ENCODE measurements around the gene PCDHGB2.
"Not testable (repeated sequence)": the region's sequence is repeated elsewhere in the genome, so short reads cannot be mapped to it uniquely, and the experiment has no call there.

Gene PCDHGB2

GRCh38 chr5:141387557-141388311 is 27.9 kb downstream of the PCDHGB2 start, which contains the start of gene PCDHGB4:
Gene PCDHGB4 (plus strand): TSS chr5:141387698. CDS start chr5:141387885, 187 bp downstream.
- DNase-seq = peak; percentile 44

- DNase-seq = no peak
Observed at GRCh38 chr5:141388661-141389060, 28.9 kb downstream of the PCDHGB2 start.

- DNase-seq = no peak
Observed at GRCh38 chr5:141389153-141390042, 29.6 kb downstream of the PCDHGB2 start.

- no peak for DNase-seq
Observed at GRCh38 chr5:141392429-141393198, 32.8 kb downstream of the PCDHGB2 start, which contains the start of gene PCDHGA8. Gene PCDHGA8 (plus strand): TSS chr5:141392633. CDS start chr5:141392814, 181 bp downstream.

- no peak for DNase-seq
Observed at GRCh38 chr5:141393267-141393666, 33.5 kb downstream of the PCDHGB2 start.

- not testable (repeated sequence) for DNase-seq
Observed at GRCh38 chr5:141394401-141395187, 34.8 kb downstream of the PCDHGB2 start.

- peak; percentile 60 for DNase-seq
Observed at GRCh38 chr5:141397756-141398551, 38.2 kb downstream of the PCDHGB2 start, which contains the start of gene PCDHGB5. Gene PCDHGB5 (plus strand): TSS chr5:141397947. CDS start chr5:141398128, 181 bp downstream.

GRCh38 chr5:141398608-141399007 is 38.8 kb downstream of the PCDHGB2 start:
- no peak for DNase-seq

- DNase-seq = no peak
Observed at GRCh38 chr5:141399555-141400258, 39.9 kb downstream of the PCDHGB2 start.

- DNase-seq = peak; percentile 37
Observed at GRCh38 chr5:141402553-141403243, 42.9 kb downstream of the PCDHGB2 start, which contains the start of gene PCDHGA9. Gene PCDHGA9 (plus strand): TSS chr5:141402778. CDS start chr5:141402953, 175 bp downstream.

GRCh38 chr5:141403387-141403786 is 43.6 kb downstream of the PCDHGB2 start:
- no peak for DNase-seq

GRCh38 chr5:141407790-141408505 is 48.2 kb downstream of the PCDHGB2 start, which contains the start of gene PCDHGB6:
Gene PCDHGB6 (plus strand): TSS chr5:141408021. CDS start chr5:141408203, 182 bp downstream.
- peak; percentile 64 for DNase-seq

GRCh38 chr5:141409598-141410306 is 50.0 kb downstream of the PCDHGB2 start:
- DNase-seq = no peak

GRCh38 chr5:141411575-141411974 is 51.8 kb downstream of the PCDHGB2 start:
- no peak for DNase-seq
